GM23248 (cell line): ENCODE results near the gene RC3H1.

Source experiments
- EZH2 ChIP-seq: fragments of 200-600 bp; sonication (generic); IDR thresholded peaks from 2 replicates; pipeline ENCODE4 v1.6.1; 2018; ENCODE audit warnings: antibody characterized with exemption, mild to moderate bottlenecking; ENCODE audit not compliant: insufficient read depth, poor library complexity, severe bottlenecking
- EZH2phosphoT487 ChIP-seq: fragments of 200-600 bp; sonication (generic); IDR thresholded peaks from 2 replicates; pipeline ENCODE4 v1.6.1; 2018; ENCODE audit warnings: antibody characterized with exemption, moderate library complexity, mild to moderate bottlenecking, low read depth; ENCODE audit not compliant: insufficient read depth

- TF ChIP-seq EZH2, result no peak
- no peak for TF ChIP-seq EZH2phosphoT487
Observed at GRCh38 chr1:173996995-173997394, 25.2 kb downstream of the RC3H1 start.
